Muscle of back (tissue), 10 donors: Measurements from ENCODE around the gene ULBP2. TPM values are rescaled to one million over a fixed set of nuclear protein-coding genes. Genes with fewer than 3 reads are reported as not detected.

Source experiments
- polyA plus RNA-seq, 10 donors: library from polyadenylated mRNA; unstranded; fragments of 120-200 nt; gene quantifications; one replicate each; pipeline ENCODE4 v1.2.1, GENCODE V29; 2013; ENCODE audit not compliant: insufficient read length in 10 of 10

The ULBP2 gene
- polyA plus RNA-seq, 10 donors = 0.12 to 0.81 (median 0.44) TPM

Other genes with a start within 250 kb of the ULBP2 start
- 10 to 100 TPM; 14.2 to 24.2 (median 20.4) TPM for gene LATS1, start 223.9 kb upstream of the ULBP2 start, polyA plus RNA-seq
- 10 to 100 TPM; 16.5 to 25.5 (median 23.8) TPM for gene NUP43, start 195.5 kb upstream of the ULBP2 start, polyA plus RNA-seq
- gene PCMT1, start 192.3 kb upstream of the ULBP2 start, polyA plus RNA-seq = 10 to 100 TPM; 62.6 to 85.9 (median 73.1) TPM
- 10 to 100 TPM; 16.4 to 33.0 (median 23.8) TPM for gene LRP11, start 77.7 kb upstream of the ULBP2 start, polyA plus RNA-seq
- gene RAET1E, start 43.9 kb upstream of the ULBP2 start, polyA plus RNA-seq = 1 to 10 TPM in 2 of 10 donors, under 1 TPM in 8; 0.42 to 1.2 (median 0.83) TPM
- under 1 TPM in 7 of 10 donors, not detected in 3; 0.19 to 0.56 (median 0.29) TPM for gene RAET1G, start 18.9 kb upstream of the ULBP2 start, polyA plus RNA-seq
- under 1 TPM; 0.19 to 0.65 (median 0.52) TPM for gene ULBP1, start 21.9 kb downstream of the ULBP2 start, polyA plus RNA-seq
- under 1 TPM in 3 of 10 donors, not detected in 7; 0.15 to 0.33 (median 0.24) TPM for gene RAET1L, start 83.5 kb downstream of the ULBP2 start, polyA plus RNA-seq
- gene ULBP3, start 127.1 kb downstream of the ULBP2 start, polyA plus RNA-seq = 1 to 10 TPM; 1.4 to 3.0 (median 1.9) TPM
- 10 to 100 TPM; 23.2 to 61.4 (median 39.5) TPM for gene PPP1R14C, start 201.0 kb downstream of the ULBP2 start, polyA plus RNA-seq